CD14-positive monocyte (primary cell): ENCODE data around the gene CENPM. TPM values are rescaled to one million over a fixed set of nuclear protein-coding genes. Genes with fewer than 3 reads are reported as not detected.
A peak's percentile ranks its signal among the peaks of the same experiment; 100 is the strongest.

Source experiments
- DNase-seq, 3 donors: peaks; one replicate each; pipeline ENCODE4 v3.0.0-alpha.2; 2011 to 2022
- H2AFZ ChIP-seq: 2 replicates; pipeline ENCODE4 v1.6.0; 2012; ENCODE audit warnings: mild to moderate bottlenecking, low read depth, low read length, inconsistent platforms; ENCODE audit not compliant: insufficient read depth, poor library complexity, severe bottlenecking
- H3K27ac ChIP-seq, 2 donors: 1 replicate in 1 of 2; 2 replicates in 1 of 2; pipeline ENCODE4 v1.5.1; 2012 to 2013; ENCODE audit warnings: low read length in 2 of 2, control low read depth in 1 of 2, inconsistent platforms in 1 of 2, low read depth in 1 of 2, mild to moderate bottlenecking in 1 of 2
- H3K27me3 ChIP-seq, 2 donors: one replicate each; pipeline versions ENCODE4 v1.6.0 to v1.6.1; 2011 to 2013; ENCODE audit warnings: low read length in 2 of 2; ENCODE audit not compliant: control insufficient read depth in 2 of 2, insufficient read depth in 2 of 2
- H3K36me3 ChIP-seq, 2 donors: replicated peaks in 1 of 2; 1 replicate in 1 of 2; 2 replicates in 1 of 2; pipeline versions ENCODE4 v1.5.1 to v1.6.1; 2012 to 2013; ENCODE audit warnings: low read length in 2 of 2, control low read depth in 1 of 2, inconsistent platforms in 1 of 2, mild to moderate bottlenecking in 1 of 2; ENCODE audit not compliant: insufficient read depth in 2 of 2, control insufficient read depth in 1 of 2
- H3K4me1 ChIP-seq, 2 donors: 1 replicate in 1 of 2; 2 replicates in 1 of 2; pipeline versions ENCODE4 v1.5.1 to v1.6.1; 2012 to 2013; ENCODE audit warnings: low read length in 2 of 2, control low read depth in 1 of 2, inconsistent platforms in 1 of 2, mild to moderate bottlenecking in 1 of 2, moderate library complexity in 1 of 2; ENCODE audit not compliant: insufficient read depth in 2 of 2, control insufficient read depth in 1 of 2
- H3K4me2 ChIP-seq: replicated peaks from 2 replicates; pipeline ENCODE3; 2012; ENCODE audit warnings: low read length, moderate library complexity, mild to moderate bottlenecking; ENCODE audit not compliant: poor library complexity, severe bottlenecking; ENCODE audit errors: extremely low read depth
- H3K4me3 ChIP-seq, 3 experiments: fragments of 200-600 bp in 1 of 3; sonication (generic) in 1 of 3; replicated peaks in 1 of 3; 1 replicate in 2 of 3; 2 replicates in 1 of 3; pipeline ENCODE4 v1.5.1; 2011 to 2013; ENCODE audit warnings: low read length in 3 of 3, mild to moderate bottlenecking in 3 of 3, control low read depth in 2 of 3, low read depth in 2 of 3, inconsistent platforms in 1 of 3, moderate library complexity in 1 of 3
- H3K79me2 ChIP-seq: 2 replicates; pipeline ENCODE4 v1.6.0; 2012; ENCODE audit warnings: mild to moderate bottlenecking, control low read depth, inconsistent platforms, low read length, moderate library complexity; ENCODE audit not compliant: insufficient read depth
- H3K9ac ChIP-seq: 2 replicates; pipeline ENCODE4 v1.6.0; 2017; ENCODE audit warnings: low read length, mild to moderate bottlenecking; ENCODE audit not compliant: insufficient read depth, poor library complexity, severe bottlenecking
- H3K9me3 ChIP-seq, 2 donors: replicated peaks in 1 of 2; 1 replicate in 1 of 2; 2 replicates in 1 of 2; pipeline versions ENCODE4 v1.5.1 to v1.6.1; 2012 to 2013; ENCODE audit warnings: low read length in 2 of 2, control low read depth in 1 of 2; ENCODE audit not compliant: control insufficient read depth in 1 of 2, insufficient read depth in 1 of 2
- H4K20me1 ChIP-seq: 2 replicates; pipeline ENCODE4 v1.6.0; 2012; ENCODE audit warnings: mild to moderate bottlenecking, low read length, control low read depth, moderate library complexity; ENCODE audit not compliant: insufficient read depth
- H3K27ac Mint-ChIP-seq, 7 donors: one replicate each; pipeline ENCODE4 v1.8.0; 2020; ENCODE audit warnings: mild to moderate bottlenecking in 7 of 7, mixed read lengths in 7 of 7, moderate library complexity in 6 of 7, inconsistent platforms in 2 of 7
- H3K27me3 Mint-ChIP-seq, 3 donors: one replicate each; pipeline ENCODE4 v1.8.0; 2021 to 2022; ENCODE audit warnings: low read depth in 3 of 3, mild to moderate bottlenecking in 3 of 3, mixed read lengths in 3 of 3, moderate library complexity in 3 of 3, inconsistent platforms in 1 of 3
- H3K36me3 Mint-ChIP-seq, 2 donors: one replicate each; pipeline ENCODE4 v1.8.0; 2020; ENCODE audit warnings: mixed read lengths in 2 of 2, inconsistent platforms in 1 of 2, mild to moderate bottlenecking in 1 of 2
- H3K4me1 Mint-ChIP-seq: one replicate; pipeline ENCODE4 v1.8.0; 2020; ENCODE audit warnings: mild to moderate bottlenecking, mixed read lengths
- H3K4me3 Mint-ChIP-seq, 2 donors: one replicate each; pipeline ENCODE4 v1.8.0; 2020; ENCODE audit warnings: mild to moderate bottlenecking in 2 of 2, mixed read lengths in 2 of 2, moderate library complexity in 1 of 2
- H3K9me3 Mint-ChIP-seq, 7 donors: one replicate each; pipeline ENCODE4 v1.8.0; 2020 to 2022; ENCODE audit warnings: mixed read lengths in 7 of 7, mild to moderate bottlenecking in 6 of 7, moderate library complexity in 6 of 7, inconsistent platforms in 2 of 7
- WGBS: methylation state at CpG from one replicate; pipeline ENCODE4 v1.1.5; 2013; ENCODE audit warnings: missing lambda C conversion rate; ENCODE audit not compliant: insufficient coverage; 5-methylcytosine and 5-hydroxymethylcytosine counted together
- intact Hi-C, 2 donors: fragments of 100-400 bp; cut with micrococcal nuclease; formaldehyde crosslinking; loops; one replicate each; pipeline versions ENCODE4 v1.15.0 to v1.15.1; 2023
- polyA plus RNA-seq, 3 donors: library from polyadenylated mRNA; depleted of rRNA in 1 of 3; unstranded in 2 of 3; stranded (reverse) in 1 of 3; fragments of 300-500 nt in 2 of 3; fragments of >200 nt in 1 of 3; fragmentation: Illumina TruSeq in 2 of 3; gene quantifications; 1 replicate in 2 of 3; 2 replicates in 1 of 3; pipeline ENCODE4 v1.2.3, GENCODE V29; 2012 to 2021
- TF ChIP-seq, protein P1 (sequence below): fragments of 200-600 bp; IDR thresholded peaks from one replicate; pipeline ENCODE4 v1.8.0; 2022; ENCODE audit warnings: antibody characterized with exemption, mild to moderate bottlenecking

Gene CENPM
- polyA plus RNA-seq, 3 donors, result 0.20 TPM; not detected in 2

DNA sequence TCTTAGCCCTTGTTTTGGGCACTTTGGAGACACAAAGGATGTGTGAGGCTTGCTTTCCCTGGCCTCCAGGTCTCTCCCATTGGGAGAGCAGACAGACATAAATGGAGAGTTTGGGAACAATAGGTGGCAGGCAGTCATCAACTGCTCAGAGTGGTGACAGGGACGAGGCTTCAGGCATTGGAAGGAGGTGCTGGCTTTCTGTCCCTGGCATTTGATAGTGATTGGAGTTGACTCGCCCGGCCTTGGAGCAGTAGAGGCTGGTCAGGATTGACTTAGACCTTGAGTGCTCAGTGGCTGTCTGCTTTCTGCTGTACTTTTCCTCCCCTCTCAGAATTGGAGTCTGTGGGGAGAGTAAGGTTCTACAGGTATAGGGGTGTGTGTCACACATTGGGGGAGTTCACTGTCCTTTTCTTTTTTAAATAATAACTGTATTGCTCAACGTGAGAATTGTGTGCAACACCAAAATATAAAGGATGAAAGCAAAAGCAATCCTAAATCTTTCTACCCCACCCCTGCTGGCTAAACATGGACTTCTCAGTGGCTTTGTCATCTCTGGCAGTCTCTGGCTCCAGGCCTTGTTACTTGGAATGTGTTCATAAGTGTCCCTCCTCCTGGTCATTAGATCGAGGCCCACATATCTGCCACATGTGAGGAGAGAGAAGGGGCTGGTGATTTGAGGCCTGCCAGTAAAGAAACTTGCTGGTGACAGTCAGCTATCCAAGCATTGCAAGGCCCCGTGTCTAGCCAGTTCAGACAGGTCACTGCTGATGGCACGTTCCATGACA lies 53.2 kb downstream of the CENPM start:
- H3K4me2 ChIP-seq, result no peak overlapping the region
- H3K36me3 Mint-ChIP-seq, result peaks cover 80 to 94% of the 10 kb centered on the region in 2 donors
- no peaks in the 10 kb centered on the region for H3K27me3 ChIP-seq
- no peaks in the 10 kb centered on the region for H3K9me3 Mint-ChIP-seq
- no peak overlapping the region for H2AFZ ChIP-seq
- H3K79me2 ChIP-seq, result no peaks in the 10 kb centered on the region
- no peaks in the 10 kb centered on the region for H3K9me3 ChIP-seq
- no peak overlapping the region for H3K4me3 ChIP-seq
- peaks cover 81 to 95% of the 10 kb centered on the region in 2 donors for H3K36me3 ChIP-seq
- H3K4me1 ChIP-seq, result no peaks in the 10 kb centered on the region
- WGBS, result 96% methylated on average over 5 of the region's 7 CpGs
- H3K27me3 Mint-ChIP-seq, result peaks cover 0 to 1% (median 0%) of the 10 kb centered on the region in 3 donors
- no peak overlapping the region for H3K4me3 Mint-ChIP-seq
- peak overlapping the region in 1 of 7 donors; percentile 46 for H3K27ac Mint-ChIP-seq
- no peak for DNase-seq
- H3K27ac ChIP-seq, result no peak overlapping the region
- H3K9ac ChIP-seq, result no peak overlapping the region
- intact Hi-C loops, result no loop called here
- no peaks in the 10 kb centered on the region for H3K4me1 Mint-ChIP-seq
- TF ChIP-seq, protein P1, sequence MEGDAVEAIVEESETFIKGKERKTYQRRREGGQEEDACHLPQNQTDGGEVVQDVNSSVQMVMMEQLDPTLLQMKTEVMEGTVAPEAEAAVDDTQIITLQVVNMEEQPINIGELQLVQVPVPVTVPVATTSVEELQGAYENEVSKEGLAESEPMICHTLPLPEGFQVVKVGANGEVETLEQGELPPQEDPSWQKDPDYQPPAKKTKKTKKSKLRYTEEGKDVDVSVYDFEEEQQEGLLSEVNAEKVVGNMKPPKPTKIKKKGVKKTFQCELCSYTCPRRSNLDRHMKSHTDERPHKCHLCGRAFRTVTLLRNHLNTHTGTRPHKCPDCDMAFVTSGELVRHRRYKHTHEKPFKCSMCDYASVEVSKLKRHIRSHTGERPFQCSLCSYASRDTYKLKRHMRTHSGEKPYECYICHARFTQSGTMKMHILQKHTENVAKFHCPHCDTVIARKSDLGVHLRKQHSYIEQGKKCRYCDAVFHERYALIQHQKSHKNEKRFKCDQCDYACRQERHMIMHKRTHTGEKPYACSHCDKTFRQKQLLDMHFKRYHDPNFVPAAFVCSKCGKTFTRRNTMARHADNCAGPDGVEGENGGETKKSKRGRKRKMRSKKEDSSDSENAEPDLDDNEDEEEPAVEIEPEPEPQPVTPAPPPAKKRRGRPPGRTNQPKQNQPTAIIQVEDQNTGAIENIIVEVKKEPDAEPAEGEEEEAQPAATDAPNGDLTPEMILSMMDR, result no peak
- H4K20me1 ChIP-seq, result no peaks in the 10 kb centered on the region

DNA sequence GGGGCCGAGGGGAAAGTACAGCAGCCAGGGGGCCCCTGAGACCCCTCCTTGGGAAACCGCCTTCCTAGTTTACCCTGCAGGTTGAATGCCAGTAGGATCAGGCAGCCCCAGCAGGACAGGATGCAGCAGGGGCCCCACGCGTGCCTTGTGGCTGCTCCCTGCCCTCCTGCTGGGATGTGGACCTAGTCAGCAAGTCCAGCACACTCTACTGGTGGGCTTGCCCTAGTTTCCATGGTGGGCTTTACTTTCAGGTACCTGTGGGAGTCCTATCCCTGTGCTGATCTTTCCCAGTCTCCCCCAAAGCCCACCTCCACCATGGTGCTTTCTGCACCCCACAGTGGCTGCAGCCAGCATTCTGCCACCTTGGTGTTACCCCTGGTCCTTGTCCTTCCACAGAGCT lies 54.2 kb downstream of the CENPM start:
- Mint-ChIP-seq H3K4me1 (no peaks in the 10 kb centered on the region), H3K9me3 (no peaks in the 10 kb centered on the region), H3K27ac (peak overlapping the region in 1 of 7 donors; percentile 65), H3K4me3 (no peak overlapping the region), H3K27me3 (peaks cover 0 to 1% (median 0%) of the 10 kb centered on the region in 3 donors), H3K36me3 (peaks cover 80 to 94% of the 10 kb centered on the region in 2 donors)
- Histone ChIP-seq H3K79me2 (no peaks in the 10 kb centered on the region), H3K9ac (no peak overlapping the region), H3K36me3 (peaks cover 83 to 95% of the 10 kb centered on the region in 2 donors), H3K4me3 (no peak overlapping the region), H3K27ac (no peak overlapping the region), H3K27me3 (no peaks in the 10 kb centered on the region), H4K20me1 (no peaks in the 10 kb centered on the region), H3K4me1 (no peaks in the 10 kb centered on the region), H3K9me3 (no peaks in the 10 kb centered on the region), H2AFZ (no peak overlapping the region), H3K4me2 (no peak overlapping the region)
- TF ChIP-seq, protein P1, result no peak
- intact Hi-C loops, result no loop called here
- DNase-seq, result no peak
- whole genome bisulfite sequencing, result 95% methylated on average over 4 of the region's 4 CpGs
